Measurements from ENCODE around the gene INPP5B. TPM values are rescaled to one million over a fixed set of nuclear protein-coding genes. Genes with fewer than 3 reads are reported as not detected.

Gene INPP5B
- total and polyA plus RNA-seq, 9 of the 15 experiments (the other 6 are each of a cell fraction or from before 2014, with no cell fraction given): 14.1 to 28.7 (median 20.9) TPM

GRCh38 chr1:37919277-37919676 lies 27.6 kb downstream of the INPP5B start (continued):
- no peak for TF ChIP-seq ZNF668 (CRISPR knock-in tag; IDR thresholded peaks at IDR 0.05)
- TF ChIP-seq KAT7 (CRISPR knock-in tag; IDR thresholded peaks at IDR 0.05; ENCODE audit: borderline replicate concordance): 0 out of 2 replicates have a peak, but pooled peaks have one; percentile 23
- TF ChIP-seq CTCF (IDR thresholded peaks at IDR 0.05 in 2 of 3, conservative IDR thresholded peaks at IDR 0.05 in 1 of 3; ENCODE audit: insufficient read depth in 2 of 3, low read depth in 1 of 3, low read length in 3 of 3): peak; percentile 64 to 74 (median 66)
- TF ChIP-seq ZNF655 (CRISPR knock-in tag; IDR thresholded peaks at IDR 0.05): no peak
- no peak for TF ChIP-seq PTRF (tag; IDR thresholded peaks at IDR 0.05)
- no peak for TF ChIP-seq MAX (CRISPR knock-in tag; IDR thresholded peaks at IDR 0.05)
- TF ChIP-seq TARDBP (IDR thresholded peaks at IDR 0.05): no peak
- TF ChIP-seq HMGXB4 (CRISPR knock-in tag; IDR thresholded peaks at IDR 0.05): no peak
- no peak for TF ChIP-seq ZNF778 (CRISPR knock-in tag; IDR thresholded peaks at IDR 0.05)
- no peak for TF ChIP-seq ATF6 (CRISPR knock-in tag; IDR thresholded peaks at IDR 0.05)
- no peak for TF ChIP-seq MITF (IDR thresholded peaks at IDR 0.05)
- TF ChIP-seq PHF21A (IDR thresholded peaks at IDR 0.05; ENCODE audit: borderline replicate concordance, low read depth): no peak
- no peak for TF ChIP-seq CHAMP1 (IDR thresholded peaks at IDR 0.05)
- no peak for TF ChIP-seq POLR3G (IDR thresholded peaks at IDR 0.05; ENCODE audit: extremely low read depth, insufficient read length, insufficient replicate concordance)

Data from K562 (cell line).